ENCODE results near the gene SQOR. TPM values are rescaled to one million over a fixed set of nuclear protein-coding genes. Genes with fewer than 3 reads are reported as not detected.

The SQOR gene
- total and polyA plus RNA-seq, 2 donors (not counting 1 experiment from before 2014, with no cell fraction given), result 81.5 to 129 TPM

GRCh38 chr15:45628136-45628535 lies 6.7 kb upstream of the SQOR start:
- H3K27ac ChIP-seq (ENCODE audit: insufficient read depth, low read length), result no peak overlapping the region
- no peak overlapping the region for H3K4me2 ChIP-seq (ENCODE audit: extremely low read depth, insufficient read depth, low read length)
- H4K20me1 ChIP-seq (ENCODE audit: control insufficient read depth, extremely low read depth, insufficient read depth, low read length), result no peaks in the 10 kb centered on the region
- TF ChIP-seq CTCF (conservative IDR thresholded peaks at IDR 0.05 in 1 of 2, IDR thresholded peaks at IDR 0.05 in 1 of 2; ENCODE audit: low read depth in 1 of 2, low read length in 2 of 2) (no peak), EZH2 (IDR thresholded peaks at IDR 0.05; ENCODE audit: low read length, missing control alignments) (no peak)
- no peaks in the 10 kb centered on the region for H3K36me3 ChIP-seq (ENCODE audit: control insufficient read depth, insufficient read depth, low read length)
- H3K4me3 ChIP-seq (replicated peaks in 1 of 4; ENCODE audit: control extremely low read depth in 1 of 4, insufficient read depth in 1 of 4, low read depth in 3 of 4, low read length in 4 of 4), result no peak overlapping the region
- DNase-seq (ENCODE audit: low read depth in 2 of 2), result no peak
- H3K4me1 ChIP-seq (ENCODE audit: control insufficient read depth, extremely low read depth, insufficient read depth, low read length), result peaks cover 2% of the 10 kb centered on the region
- H3K9ac ChIP-seq (ENCODE audit: insufficient read depth, low read length), result no peak overlapping the region
- no peaks in the 10 kb centered on the region for H3K27me3 ChIP-seq (ENCODE audit: control insufficient read depth, insufficient read depth, low read length)
- H3K79me2 ChIP-seq (ENCODE audit: control insufficient read depth, insufficient read depth, low read length), result no peaks in the 10 kb centered on the region
- H3K9me3 ChIP-seq (ENCODE audit: control insufficient read depth, insufficient read depth, low read depth, low read length), result no peaks in the 10 kb centered on the region
- H2AFZ ChIP-seq (ENCODE audit: low read length), result no peak overlapping the region

GRCh38 chr15:45630917-45631691 lies 3.7 kb upstream of the SQOR start:
- Histone ChIP-seq H2AFZ (ENCODE audit: low read length) (peak overlapping the region; percentile 96), H3K4me2 (ENCODE audit: extremely low read depth, insufficient read depth, low read length) (peak overlapping the region; percentile 80), H3K4me3 (replicated peaks in 1 of 4; ENCODE audit: control extremely low read depth in 1 of 4, insufficient read depth in 1 of 4, low read depth in 3 of 4, low read length in 4 of 4) (peak overlapping the region; percentile 16 to 52 (median 36)), H4K20me1 (ENCODE audit: control insufficient read depth, extremely low read depth, insufficient read depth, low read length) (no peaks in the 10 kb centered on the region), H3K4me1 (ENCODE audit: control insufficient read depth, extremely low read depth, insufficient read depth, low read length) (peaks cover 2% of the 10 kb centered on the region), H3K27ac (ENCODE audit: insufficient read depth, low read length) (peak overlapping the region; percentile 82), H3K36me3 (ENCODE audit: control insufficient read depth, insufficient read depth, low read length) (no peaks in the 10 kb centered on the region), H3K9ac (ENCODE audit: insufficient read depth, low read length) (peak overlapping the region; percentile 58), H3K27me3 (ENCODE audit: control insufficient read depth, insufficient read depth, low read length) (no peaks in the 10 kb centered on the region), H3K79me2 (ENCODE audit: control insufficient read depth, insufficient read depth, low read length) (peaks cover 2% of the 10 kb centered on the region), H3K9me3 (ENCODE audit: control insufficient read depth, insufficient read depth, low read depth, low read length) (no peaks in the 10 kb centered on the region)
- DNase-seq (ENCODE audit: low read depth in 2 of 2), result peak; percentile 66 to 93
- TF ChIP-seq EZH2 (IDR thresholded peaks at IDR 0.05; ENCODE audit: low read length, missing control alignments) (no peak), CTCF (conservative IDR thresholded peaks at IDR 0.05 in 1 of 2, IDR thresholded peaks at IDR 0.05 in 1 of 2; ENCODE audit: low read depth in 1 of 2, low read length in 2 of 2) (no peak)

GRCh38 chr15:45631776-45632175 lies 3.1 kb upstream of the SQOR start:
- no peaks in the 10 kb centered on the region for H3K36me3 ChIP-seq (ENCODE audit: control insufficient read depth, insufficient read depth, low read length)
- peaks cover 2% of the 10 kb centered on the region for H3K79me2 ChIP-seq (ENCODE audit: control insufficient read depth, insufficient read depth, low read length)
- H3K27me3 ChIP-seq (ENCODE audit: control insufficient read depth, insufficient read depth, low read length), result no peaks in the 10 kb centered on the region
- peaks cover 2% of the 10 kb centered on the region for H3K4me1 ChIP-seq (ENCODE audit: control insufficient read depth, extremely low read depth, insufficient read depth, low read length)
- peak overlapping the region; percentile 16 to 52 (median 36) for H3K4me3 ChIP-seq (replicated peaks in 1 of 4; ENCODE audit: control extremely low read depth in 1 of 4, insufficient read depth in 1 of 4, low read depth in 3 of 4, low read length in 4 of 4)
- no peaks in the 10 kb centered on the region for H3K9me3 ChIP-seq (ENCODE audit: control insufficient read depth, insufficient read depth, low read depth, low read length)
- H3K4me2 ChIP-seq (ENCODE audit: extremely low read depth, insufficient read depth, low read length), result peak overlapping the region; percentile 80
- TF ChIP-seq CTCF (conservative IDR thresholded peaks at IDR 0.05 in 1 of 2, IDR thresholded peaks at IDR 0.05 in 1 of 2; ENCODE audit: low read depth in 1 of 2, low read length in 2 of 2) (no peak), EZH2 (IDR thresholded peaks at IDR 0.05; ENCODE audit: low read length, missing control alignments) (no peak)
- H4K20me1 ChIP-seq (ENCODE audit: control insufficient read depth, extremely low read depth, insufficient read depth, low read length), result no peaks in the 10 kb centered on the region
- H2AFZ ChIP-seq (ENCODE audit: low read length), result peak overlapping the region; percentile 96
- peak; percentile 24 to 30 for DNase-seq (ENCODE audit: low read depth in 2 of 2)
- peak overlapping the region; percentile 58 for H3K9ac ChIP-seq (ENCODE audit: insufficient read depth, low read length)
- H3K27ac ChIP-seq (ENCODE audit: insufficient read depth, low read length), result peak overlapping the region; percentile 82
